ENCODE data around the gene MYPN. TPM values are rescaled to one million over a fixed set of nuclear protein-coding genes. Genes with fewer than 3 reads are reported as not detected.

Gene MYPN
- total RNA-seq, 2 experiments from 2014 or later: not detected

GRCh38 chr10:68121020-68121743 lies 11.9 kb downstream of the MYPN start:
- Mint-ChIP-seq H3K4me3 (no peak overlapping the region), H3K36me3 (ENCODE audit: low read depth) (no peaks in the 10 kb centered on the region), H3K27me3 (peaks cover 11% of the 10 kb centered on the region), H3K4me1 (ENCODE audit: low read depth) (no peaks in the 10 kb centered on the region), H3K9me3 (no peaks in the 10 kb centered on the region), H3K27ac (no peak overlapping the region)
- POLR2A ChIA-PET: no interaction called here
- H3K9me3 ChIP-seq (ENCODE audit: control insufficient read depth in 1 of 2, insufficient read depth in 1 of 2, low read length in 2 of 2): no peaks in the 10 kb centered on the region
- CTCF ChIA-PET: no interaction called here
- no peak for ATAC-seq (ENCODE audit: poor library complexity)
- intact Hi-C loops (cut with DNase I, micrococcal nuclease): no loop called here
- TF ChIP-seq CTCF (IDR thresholded peaks at IDR 0.05): no peak
- no peaks in the 10 kb centered on the region for H3K27me3 ChIP-seq (ENCODE audit: control insufficient read depth in 1 of 2, insufficient read depth in 2 of 2, low read length in 2 of 2)
- H3K4me1 ChIP-seq (ENCODE audit: insufficient read depth, low read length): no peaks in the 10 kb centered on the region
- H3K4me3 ChIP-seq (ENCODE audit: low read length): no peak overlapping the region
- no peak overlapping the region for H3K27ac ChIP-seq (ENCODE audit: low read depth in 1 of 2, low read length in 2 of 2)
- DNase-seq: no peak
- H3K36me3 ChIP-seq (ENCODE audit: insufficient read depth, low read length): no peaks in the 10 kb centered on the region

GRCh38 chr10:68121852-68122251 lies 12.6 kb downstream of the MYPN start:
- H3K9me3 ChIP-seq (ENCODE audit: control insufficient read depth in 1 of 2, insufficient read depth in 1 of 2, low read length in 2 of 2): no peaks in the 10 kb centered on the region
- Mint-ChIP-seq H3K9me3 (no peaks in the 10 kb centered on the region), H3K27me3 (peaks cover 11% of the 10 kb centered on the region), H3K4me3 (no peak overlapping the region), H3K4me1 (ENCODE audit: low read depth) (no peaks in the 10 kb centered on the region), H3K36me3 (ENCODE audit: low read depth) (no peaks in the 10 kb centered on the region), H3K27ac (no peak overlapping the region)
- ChIA-PET POLR2A (no interaction called here), CTCF (no interaction called here)
- H3K27ac ChIP-seq (ENCODE audit: low read depth in 1 of 2, low read length in 2 of 2): no peak overlapping the region
- no peaks in the 10 kb centered on the region for H3K36me3 ChIP-seq (ENCODE audit: insufficient read depth, low read length)
- DNase-seq (no peak), ATAC-seq (ENCODE audit: poor library complexity) (no peak)
- H3K4me3 ChIP-seq (ENCODE audit: low read length): no peak overlapping the region
- H3K27me3 ChIP-seq (ENCODE audit: control insufficient read depth in 1 of 2, insufficient read depth in 2 of 2, low read length in 2 of 2): no peaks in the 10 kb centered on the region
- H3K4me1 ChIP-seq (ENCODE audit: insufficient read depth, low read length): no peaks in the 10 kb centered on the region
- TF ChIP-seq CTCF (IDR thresholded peaks at IDR 0.05): no peak
- intact Hi-C loops (cut with DNase I, micrococcal nuclease): no loop called here

- DNase-seq (no peak), ATAC-seq (ENCODE audit: poor library complexity) (no peak)
- H3K27me3 ChIP-seq (ENCODE audit: control insufficient read depth in 1 of 2, insufficient read depth in 2 of 2, low read length in 2 of 2): no peaks in the 10 kb centered on the region
- H3K4me1 Mint-ChIP-seq (ENCODE audit: low read depth): no peaks in the 10 kb centered on the region
- no peak overlapping the region for H3K4me3 ChIP-seq (ENCODE audit: low read length)
- H3K36me3 Mint-ChIP-seq (ENCODE audit: low read depth): no peaks in the 10 kb centered on the region
- POLR2A ChIA-PET: no interaction called here
- H3K9me3 ChIP-seq (ENCODE audit: control insufficient read depth in 1 of 2, insufficient read depth in 1 of 2, low read length in 2 of 2): no peaks in the 10 kb centered on the region
- no peak overlapping the region for H3K4me3 Mint-ChIP-seq
- intact Hi-C loops (cut with DNase I, micrococcal nuclease): no loop called here
- no peaks in the 10 kb centered on the region for H3K9me3 Mint-ChIP-seq
- H3K27ac ChIP-seq (ENCODE audit: low read depth in 1 of 2, low read length in 2 of 2): no peak overlapping the region
- no peak overlapping the region for H3K27ac Mint-ChIP-seq
- no peaks in the 10 kb centered on the region for H3K4me1 ChIP-seq (ENCODE audit: insufficient read depth, low read length)
- CTCF ChIA-PET: no interaction called here
- H3K27me3 Mint-ChIP-seq: peaks cover 8% of the 10 kb centered on the region
- TF ChIP-seq CTCF (IDR thresholded peaks at IDR 0.05): no peak
- no peaks in the 10 kb centered on the region for H3K36me3 ChIP-seq (ENCODE audit: insufficient read depth, low read length)
Observed at GRCh38 chr10:68124718-68125117, 15.4 kb downstream of the MYPN start.

Measured in CD4-positive, alpha-beta T cell (primary cell).